CD4-positive, alpha-beta T cell treated with Interleukin-2 at 100 ng/mL for 4 hours (primary cell): ENCODE measurements around the gene SOX5.

Experiments
- DNase-seq: peaks from one replicate; pipeline ENCODE4 v3.0.0-alpha.2; 2020; ENCODE audit warnings: low spot score

The SOX5 gene

GRCh38 chr12:23482571-23482970, 466.9 kb downstream of the SOX5 start:
- DNase-seq = no peak
